HCT116 (cell line): ENCODE results near the gene SECISBP2L.

ENCODE experiments used
- CEBPB ChIP-seq: IDR thresholded peaks from 2 replicates; pipeline ENCODE4 v1.6.1; 2012; ENCODE audit warnings: low read depth
- EZH2 ChIP-seq: fragments of 200-600 bp; sonication (generic); IDR thresholded peaks from 2 replicates; pipeline ENCODE4 v1.6.1; 2017; ENCODE audit warnings: antibody characterized with exemption, mixed run types
- POLR2A ChIP-seq: IDR thresholded peaks from 2 replicates; pipeline ENCODE4 v1.7.0; 2011; ENCODE audit warnings: borderline replicate concordance; ENCODE audit not compliant: insufficient read depth, insufficient read length; ENCODE audit errors: extremely low read depth
- POLR2AphosphoS5 ChIP-seq: IDR thresholded peaks from 2 replicates; pipeline ENCODE4 v1.6.1; 2011; ENCODE audit warnings: mild to moderate bottlenecking, low read depth, low read length, moderate library complexity
- SP1 ChIP-seq: IDR thresholded peaks from 2 replicates; pipeline ENCODE4 v1.6.1; 2012; ENCODE audit warnings: low read depth
- TF ChIP-seq, protein P1 (sequence below), 3 experiments: fragments of 200-600 bp in 1 of 3; sonication (generic) in 1 of 3; IDR thresholded peaks in 2 of 3; conservative IDR thresholded peaks in 1 of 3; 2 replicates each; pipeline ENCODE4 v1.5.1; 2012 to 2017; ENCODE audit warnings: low read depth in 2 of 3, low read length in 2 of 3, antibody characterized with exemption in 1 of 3, borderline replicate concordance in 1 of 3, control low read depth in 1 of 3, mild to moderate bottlenecking in 1 of 3, mixed read lengths in 1 of 3, mixed run types in 1 of 3, moderate library complexity in 1 of 3; ENCODE audit not compliant: insufficient read depth in 1 of 3
- TF ChIP-seq, protein P2 (sequence below): IDR thresholded peaks from 2 replicates; pipeline ENCODE4 v1.6.1; 2011; ENCODE audit warnings: mild to moderate bottlenecking, low read length, moderate library complexity; ENCODE audit not compliant: insufficient replicate concordance; ENCODE audit errors: extremely low read depth
- TF ChIP-seq, protein P3 (sequence below): IDR thresholded peaks from 2 replicates; pipeline ENCODE4 v1.6.1; 2012

DNA sequence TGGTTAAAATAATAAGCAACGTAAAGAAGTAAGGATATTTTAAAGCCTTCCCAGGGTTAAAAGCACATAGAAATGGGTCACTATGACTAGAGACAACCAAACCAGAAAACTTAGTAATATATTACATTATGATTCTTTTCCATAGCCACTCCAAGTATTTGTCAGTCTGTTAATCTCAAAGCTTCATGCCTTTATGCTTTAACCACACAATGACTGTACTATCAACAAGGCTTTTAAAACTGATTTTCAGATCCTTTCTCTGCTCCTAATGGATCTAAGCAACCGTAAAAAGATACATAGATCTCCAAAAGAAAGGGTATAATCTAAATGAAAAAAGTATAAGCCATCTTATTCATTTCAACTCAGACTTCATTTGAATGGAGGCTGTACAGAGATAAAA, 14.4 kb downstream of the SECISBP2L start:
- no peak for TF ChIP-seq EZH2
- no peak for TF ChIP-seq POLR2A
- TF ChIP-seq CEBPB, result no peak
- TF ChIP-seq, protein P1, sequence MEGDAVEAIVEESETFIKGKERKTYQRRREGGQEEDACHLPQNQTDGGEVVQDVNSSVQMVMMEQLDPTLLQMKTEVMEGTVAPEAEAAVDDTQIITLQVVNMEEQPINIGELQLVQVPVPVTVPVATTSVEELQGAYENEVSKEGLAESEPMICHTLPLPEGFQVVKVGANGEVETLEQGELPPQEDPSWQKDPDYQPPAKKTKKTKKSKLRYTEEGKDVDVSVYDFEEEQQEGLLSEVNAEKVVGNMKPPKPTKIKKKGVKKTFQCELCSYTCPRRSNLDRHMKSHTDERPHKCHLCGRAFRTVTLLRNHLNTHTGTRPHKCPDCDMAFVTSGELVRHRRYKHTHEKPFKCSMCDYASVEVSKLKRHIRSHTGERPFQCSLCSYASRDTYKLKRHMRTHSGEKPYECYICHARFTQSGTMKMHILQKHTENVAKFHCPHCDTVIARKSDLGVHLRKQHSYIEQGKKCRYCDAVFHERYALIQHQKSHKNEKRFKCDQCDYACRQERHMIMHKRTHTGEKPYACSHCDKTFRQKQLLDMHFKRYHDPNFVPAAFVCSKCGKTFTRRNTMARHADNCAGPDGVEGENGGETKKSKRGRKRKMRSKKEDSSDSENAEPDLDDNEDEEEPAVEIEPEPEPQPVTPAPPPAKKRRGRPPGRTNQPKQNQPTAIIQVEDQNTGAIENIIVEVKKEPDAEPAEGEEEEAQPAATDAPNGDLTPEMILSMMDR (IDR thresholded peaks at IDR 0.05 in 2 of 3, conservative IDR thresholded peaks at IDR 0.05 in 1 of 3; ENCODE audit: borderline replicate concordance in 1 of 3, insufficient read depth in 1 of 3, low read depth in 2 of 3, low read length in 2 of 3), result no peak
- TF ChIP-seq SP1, result no peak
- TF ChIP-seq, protein P2, sequence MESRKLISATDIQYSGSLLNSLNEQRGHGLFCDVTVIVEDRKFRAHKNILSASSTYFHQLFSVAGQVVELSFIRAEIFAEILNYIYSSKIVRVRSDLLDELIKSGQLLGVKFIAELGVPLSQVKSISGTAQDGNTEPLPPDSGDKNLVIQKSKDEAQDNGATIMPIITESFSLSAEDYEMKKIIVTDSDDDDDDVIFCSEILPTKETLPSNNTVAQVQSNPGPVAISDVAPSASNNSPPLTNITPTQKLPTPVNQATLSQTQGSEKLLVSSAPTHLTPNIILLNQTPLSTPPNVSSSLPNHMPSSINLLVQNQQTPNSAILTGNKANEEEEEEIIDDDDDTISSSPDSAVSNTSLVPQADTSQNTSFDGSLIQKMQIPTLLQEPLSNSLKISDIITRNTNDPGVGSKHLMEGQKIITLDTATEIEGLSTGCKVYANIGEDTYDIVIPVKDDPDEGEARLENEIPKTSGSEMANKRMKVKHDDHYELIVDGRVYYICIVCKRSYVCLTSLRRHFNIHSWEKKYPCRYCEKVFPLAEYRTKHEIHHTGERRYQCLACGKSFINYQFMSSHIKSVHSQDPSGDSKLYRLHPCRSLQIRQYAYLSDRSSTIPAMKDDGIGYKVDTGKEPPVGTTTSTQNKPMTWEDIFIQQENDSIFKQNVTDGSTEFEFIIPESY, result no peak
- no peak for TF ChIP-seq POLR2AphosphoS5
- TF ChIP-seq, protein P3, sequence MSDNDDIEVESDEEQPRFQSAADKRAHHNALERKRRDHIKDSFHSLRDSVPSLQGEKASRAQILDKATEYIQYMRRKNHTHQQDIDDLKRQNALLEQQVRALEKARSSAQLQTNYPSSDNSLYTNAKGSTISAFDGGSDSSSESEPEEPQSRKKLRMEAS, result no peak
